GM19395 (cell line): ENCODE measurements around the gene PRR5L.
A peak's percentile ranks its signal among the peaks of the same experiment; 100 is the strongest.

ENCODE experiments used
- ATAC-seq: cut with Tn5 transposase; IDR thresholded peaks from one replicate; pipeline ENCODE4 v1.9.1; 2021; ENCODE audit warnings: mild to moderate bottlenecking, moderate library complexity; ENCODE audit not compliant: unreplicated experiment

The PRR5L gene

DNA sequence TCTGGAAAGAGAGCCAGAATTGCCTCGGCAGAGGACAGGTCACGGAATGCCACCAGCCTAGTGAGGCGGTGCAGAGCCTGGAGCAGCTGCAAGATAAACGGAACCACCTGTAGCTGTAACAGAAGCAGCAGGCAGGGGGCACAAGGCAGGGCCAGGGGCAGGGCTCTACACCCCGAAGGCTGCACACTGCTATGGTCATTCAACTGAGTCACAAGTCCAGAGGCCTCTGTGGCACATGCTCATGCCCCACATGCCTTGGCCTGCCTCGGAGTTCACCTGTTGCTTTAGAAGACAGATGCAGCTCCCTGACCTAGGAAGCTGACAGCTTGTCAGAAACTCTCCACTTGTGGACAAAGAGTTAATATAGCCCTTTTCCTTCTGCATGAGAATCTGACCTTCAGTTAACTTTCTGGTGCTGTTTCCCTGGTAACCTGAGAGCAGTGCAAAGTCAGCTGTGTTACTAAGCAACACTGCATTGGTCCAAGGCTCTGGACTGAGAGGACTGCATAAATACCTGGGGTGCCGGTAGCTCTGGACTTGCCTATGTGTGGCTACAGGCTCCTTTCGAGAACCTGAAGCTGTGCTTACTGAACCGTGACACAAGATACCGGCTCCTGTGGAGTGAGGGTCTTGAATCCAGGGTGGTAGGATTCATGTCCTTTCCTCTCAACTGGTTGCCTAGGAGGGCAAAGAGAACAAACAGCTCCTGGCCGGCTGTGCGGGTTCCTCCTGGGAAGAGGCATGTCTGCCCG, 17.4 kb upstream of the PRR5L start:
- ATAC-seq, result no peak

DNA sequence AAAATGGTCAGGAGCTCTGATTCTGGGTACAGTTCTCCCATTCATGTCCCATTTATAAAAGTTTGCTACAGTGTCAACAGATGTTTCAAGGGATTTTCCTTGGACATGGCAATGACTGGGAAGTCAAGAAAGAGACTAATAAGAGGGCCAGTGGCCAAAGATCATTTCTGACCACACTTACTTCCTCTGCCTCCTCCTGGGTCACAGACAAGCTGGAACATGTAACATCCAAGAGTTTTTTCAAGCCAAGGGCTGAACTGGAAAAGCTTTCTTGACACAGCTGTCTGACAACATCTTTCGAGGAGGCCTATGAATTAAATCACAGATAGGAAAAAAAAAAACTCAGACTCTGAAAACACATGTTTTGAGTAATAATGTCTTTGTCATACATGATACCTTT, 15.6 kb upstream of the PRR5L start:
- no peak for ATAC-seq

DNA sequence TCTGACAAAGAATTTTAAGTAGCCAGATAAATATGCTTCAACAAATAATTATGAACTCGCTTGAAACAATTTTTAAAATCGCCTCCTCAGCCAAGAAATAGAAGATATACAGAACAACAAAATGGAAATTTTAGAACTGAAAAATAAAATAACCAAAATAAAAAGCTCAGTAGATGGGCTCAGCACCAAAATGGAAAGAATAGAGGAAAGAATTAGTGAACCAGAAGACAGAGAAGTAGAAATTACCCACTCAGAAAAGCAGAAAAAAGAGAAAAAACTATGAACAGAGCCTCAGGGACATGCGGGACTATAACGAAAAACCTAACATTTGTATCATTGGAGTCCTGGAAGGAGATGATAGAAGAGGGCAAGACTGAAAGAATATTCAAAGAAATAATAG, 14.2 kb upstream of the PRR5L start:
- no peak for ATAC-seq

DNA sequence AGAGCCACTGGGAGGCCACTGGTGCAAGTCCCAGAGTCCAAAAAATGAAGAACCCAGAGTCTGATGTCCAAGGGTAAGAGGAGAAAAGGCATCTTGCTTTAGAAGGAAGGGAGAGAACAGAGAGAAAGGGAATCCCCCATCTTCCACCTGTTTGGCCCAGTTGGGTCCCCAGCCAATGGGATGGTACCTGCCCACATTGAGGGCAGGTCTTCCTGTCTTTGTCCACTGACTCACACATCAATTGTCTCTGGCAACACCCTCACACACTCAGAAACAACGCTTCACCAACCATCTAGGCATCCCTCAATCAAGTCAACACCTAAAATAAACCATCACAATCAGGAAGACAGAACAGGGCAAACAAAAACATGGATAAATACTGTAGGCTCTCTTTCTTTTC, 13.2 kb upstream of the PRR5L start:
- no peak for ATAC-seq

DNA sequence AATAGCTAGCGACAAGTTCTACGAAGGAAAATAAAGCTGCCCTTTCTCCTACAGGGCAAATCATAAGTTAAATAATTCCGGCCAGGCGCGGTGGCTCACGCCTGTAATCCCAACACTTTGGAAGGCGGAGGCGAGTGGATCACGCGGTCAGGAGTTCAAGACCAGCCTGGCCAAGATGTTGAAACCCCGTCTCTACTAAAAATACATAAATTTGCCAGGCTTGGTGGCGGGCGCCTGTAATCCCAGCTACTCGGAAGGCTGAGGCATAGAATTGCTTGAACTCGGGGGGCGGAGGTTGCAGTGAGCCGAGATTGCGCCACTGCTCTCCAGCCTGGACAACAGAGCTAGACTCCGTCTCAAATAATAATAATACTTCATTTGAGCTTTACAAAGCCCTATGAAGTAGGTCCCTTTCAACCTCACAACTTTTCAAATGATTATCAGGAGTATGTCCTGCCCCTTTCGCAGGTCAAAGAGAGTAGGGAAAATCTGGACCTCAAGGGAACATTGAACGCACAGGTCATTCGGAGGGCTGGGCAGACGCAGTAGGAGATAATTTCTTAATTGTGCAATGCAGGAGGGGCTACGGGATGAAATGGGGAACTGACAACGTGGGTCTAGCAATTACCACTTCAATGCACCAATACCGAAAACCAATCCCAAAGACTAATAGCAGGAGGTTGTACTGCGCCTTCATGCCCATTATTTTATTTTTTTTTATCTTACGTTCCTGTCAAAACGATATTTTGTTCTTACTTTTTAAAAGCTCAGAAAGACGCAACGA, 7.5 kb upstream of the PRR5L start:
- ATAC-seq, result peak; percentile 27

DNA sequence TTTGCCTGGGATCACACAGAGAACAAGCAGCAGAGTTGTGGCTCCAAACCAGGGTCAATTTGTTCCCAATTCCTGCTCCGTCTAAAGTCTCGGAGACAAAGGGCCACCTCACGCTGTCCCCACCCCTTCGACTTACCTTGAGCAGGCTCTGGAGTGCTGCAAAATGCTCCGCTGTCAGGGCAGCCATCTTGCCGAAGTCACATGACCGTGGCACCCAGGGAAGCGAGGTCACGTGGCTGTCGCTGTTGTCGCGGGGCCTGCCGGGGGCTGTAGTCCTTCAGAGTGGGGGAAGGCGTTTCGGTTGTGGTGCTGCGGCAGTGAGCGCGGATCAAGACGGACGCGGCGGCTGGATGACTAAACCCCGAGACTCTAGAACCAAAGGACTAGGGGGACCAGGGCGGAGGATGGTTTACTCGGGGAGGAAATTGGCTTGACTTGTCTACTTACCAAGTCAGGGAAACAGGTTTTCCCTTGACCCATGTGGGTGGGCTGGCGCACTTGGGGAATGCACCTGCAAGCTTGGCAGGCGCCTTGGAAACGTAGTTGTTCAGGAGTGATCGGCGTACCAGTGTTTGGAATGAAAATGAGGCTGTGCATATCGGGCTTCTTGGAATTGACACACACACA, 6.7 kb upstream of the PRR5L start, which contains the start of gene COMMD9:
Gene COMMD9 (minus strand): TSS at position 199 of the 627 bp plus-strand sequence. CDS start 12 bp downstream, at position 187.
- peak; percentile 97 for ATAC-seq

DNA sequence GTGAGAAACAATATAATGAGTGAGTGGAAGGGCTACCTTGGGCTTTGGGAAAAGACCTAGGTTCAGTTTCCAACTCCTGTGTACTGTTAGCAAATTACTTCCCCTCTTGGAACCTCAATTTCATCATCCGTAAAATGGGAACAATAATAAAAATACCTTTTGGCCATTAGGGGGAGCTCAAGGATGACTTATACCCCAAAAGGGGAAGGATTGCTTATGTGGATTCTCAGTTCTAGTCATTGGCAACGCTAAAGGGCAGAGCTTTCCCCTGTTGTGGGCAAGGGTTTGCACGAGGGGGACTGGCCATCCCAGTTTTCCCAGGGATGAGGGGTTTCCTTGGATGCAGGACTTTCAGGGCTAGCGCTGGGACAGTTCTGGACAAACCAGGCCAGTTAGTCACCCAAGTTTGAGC, 3.8 kb upstream of the PRR5L start:
- no peak for ATAC-seq

DNA sequence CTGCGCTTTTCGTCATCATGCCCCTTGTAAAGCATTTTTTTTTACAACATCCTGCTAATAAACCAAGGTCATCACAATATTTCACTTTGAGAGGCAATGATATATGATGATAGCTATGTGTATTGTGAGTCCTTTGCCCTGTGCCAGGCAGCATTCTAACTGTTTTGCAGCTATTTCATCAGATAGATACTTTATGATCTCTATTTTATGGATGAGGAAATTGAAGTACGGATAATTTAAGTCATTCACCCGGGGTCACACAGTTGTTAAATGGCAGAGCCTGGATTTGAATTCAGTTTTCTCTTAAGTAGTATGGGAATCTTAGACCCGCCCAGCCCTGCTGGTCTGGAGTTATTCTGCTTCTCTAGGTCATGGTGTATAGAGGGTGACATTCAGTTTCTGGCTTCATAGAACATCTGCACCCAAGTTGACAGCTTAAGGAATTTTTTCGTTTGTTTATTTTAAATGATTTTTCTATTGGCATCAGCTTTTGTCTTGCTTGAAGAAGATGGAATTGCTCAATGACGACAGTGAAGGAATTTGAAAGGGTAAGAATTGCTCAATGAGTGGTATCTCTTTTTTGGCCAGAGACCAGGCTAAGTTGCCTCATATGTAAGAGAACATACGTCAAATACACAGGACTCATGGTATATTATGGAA, 926 bp downstream of the PRR5L start:
- ATAC-seq, result no peak

DNA sequence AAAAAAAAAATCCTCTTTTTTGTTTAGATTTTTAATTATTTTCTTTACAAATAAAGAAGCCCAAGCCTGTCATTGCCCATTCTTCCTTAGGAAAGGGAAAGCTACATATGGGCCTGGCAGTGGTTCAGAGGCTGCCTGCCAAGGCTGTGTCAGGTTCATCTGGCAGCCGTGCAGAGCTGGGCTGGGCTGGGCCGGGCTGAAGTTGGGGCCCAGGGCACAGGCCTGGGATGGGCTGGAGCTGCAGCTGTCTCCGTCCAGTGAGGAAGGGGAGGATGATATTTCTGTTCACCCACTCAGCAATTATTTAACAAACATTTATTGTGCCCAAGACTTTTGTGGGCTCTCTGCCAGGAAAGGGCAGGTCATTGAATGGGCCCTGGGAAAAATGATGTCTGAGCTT, 4.6 kb downstream of the PRR5L start:
- ATAC-seq, result no peak

DNA sequence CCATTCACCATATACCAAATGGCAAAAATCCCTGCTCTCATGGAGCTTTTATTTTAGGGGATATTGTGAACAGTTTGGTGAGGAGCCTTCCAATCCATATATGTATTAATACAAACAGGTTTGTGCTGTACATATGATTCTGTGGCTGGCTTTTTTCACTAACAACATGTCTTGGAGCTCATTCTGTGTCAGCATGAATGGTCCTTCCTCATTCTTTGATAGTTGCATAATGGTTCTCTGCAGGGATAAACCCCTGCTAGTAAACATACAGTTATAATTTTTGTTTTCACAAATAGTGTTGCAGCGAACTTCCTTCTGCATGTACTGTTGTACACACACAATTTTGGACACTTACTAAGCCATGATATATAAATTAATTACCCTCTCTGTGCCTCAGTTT, 8.3 kb downstream of the PRR5L start:
- no peak for ATAC-seq

DNA sequence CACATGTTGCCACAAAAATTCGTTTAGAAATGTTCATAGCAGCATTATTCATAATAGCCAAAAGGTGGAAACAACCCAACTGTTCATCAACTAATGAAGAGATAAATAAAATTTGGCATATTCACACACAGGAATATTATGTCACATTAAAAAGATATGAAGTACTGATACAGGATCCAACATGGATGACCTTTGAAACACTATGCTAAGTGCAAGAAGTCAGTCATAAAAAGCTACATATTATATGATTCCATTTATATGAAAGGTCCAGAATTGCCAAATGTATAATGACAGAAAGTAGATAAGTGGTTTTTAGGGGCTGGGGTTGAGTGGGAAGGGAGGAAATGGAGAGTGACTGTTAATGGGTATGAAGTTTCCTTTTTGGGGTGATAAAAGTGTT, 9.0 kb downstream of the PRR5L start:
- no peak for ATAC-seq

DNA sequence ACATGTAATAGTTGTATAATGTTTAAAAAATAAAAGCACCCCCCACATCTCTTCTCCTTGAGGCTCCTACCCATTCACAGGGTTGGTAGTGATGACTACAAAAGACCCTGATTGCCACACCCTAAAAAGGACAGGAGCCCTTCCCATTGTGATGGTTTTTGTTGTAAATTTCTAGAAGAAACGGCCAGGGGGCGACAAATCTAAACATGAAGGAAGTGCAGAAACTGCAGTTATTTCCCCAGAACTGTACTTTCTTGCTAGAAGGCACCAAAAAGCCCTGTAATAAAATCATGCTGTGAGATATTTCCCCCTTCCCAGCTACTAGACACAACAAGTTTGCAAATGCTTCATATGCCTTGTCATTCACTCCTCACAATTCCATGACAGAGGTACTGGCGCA, 10.8 kb downstream of the PRR5L start:
- no peak for ATAC-seq

DNA sequence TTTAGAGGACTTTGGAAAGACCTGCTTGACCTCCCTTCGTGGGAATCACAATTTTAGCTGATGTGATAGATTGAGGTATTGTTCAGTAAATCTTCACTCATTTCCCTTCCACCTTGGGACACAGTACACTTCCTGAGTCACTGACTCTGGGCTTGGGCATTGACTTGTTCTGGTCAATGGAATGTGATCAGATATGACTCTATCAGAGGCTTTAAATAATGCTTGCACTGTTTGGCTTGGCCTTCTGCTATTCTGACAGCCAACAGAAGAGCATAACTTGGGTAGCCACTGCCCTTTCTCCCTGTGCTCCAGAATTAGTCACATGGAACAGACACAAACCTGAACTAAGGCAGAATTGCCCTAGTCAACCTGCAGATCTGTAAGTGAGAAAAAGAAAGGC, 12.5 kb downstream of the PRR5L start:
- no peak for ATAC-seq

DNA sequence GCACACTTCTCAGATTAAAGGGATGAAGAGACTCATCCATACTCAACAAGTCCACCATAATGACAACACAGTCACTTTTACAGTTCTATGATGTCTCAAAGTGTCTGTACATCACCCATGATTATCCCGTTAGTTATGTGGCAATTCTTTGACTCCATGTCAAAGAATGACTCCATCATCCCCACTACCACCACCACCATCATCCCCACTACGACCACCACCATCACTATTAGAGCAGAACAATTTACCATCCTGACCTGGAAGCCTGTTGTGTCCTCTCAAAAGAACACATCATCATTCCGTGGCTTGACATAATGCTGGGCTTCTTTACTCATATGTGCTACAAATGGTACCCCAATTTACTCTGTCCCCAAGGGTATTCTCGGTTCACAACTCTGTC, 13.7 kb downstream of the PRR5L start:
- ATAC-seq, result no peak

DNA sequence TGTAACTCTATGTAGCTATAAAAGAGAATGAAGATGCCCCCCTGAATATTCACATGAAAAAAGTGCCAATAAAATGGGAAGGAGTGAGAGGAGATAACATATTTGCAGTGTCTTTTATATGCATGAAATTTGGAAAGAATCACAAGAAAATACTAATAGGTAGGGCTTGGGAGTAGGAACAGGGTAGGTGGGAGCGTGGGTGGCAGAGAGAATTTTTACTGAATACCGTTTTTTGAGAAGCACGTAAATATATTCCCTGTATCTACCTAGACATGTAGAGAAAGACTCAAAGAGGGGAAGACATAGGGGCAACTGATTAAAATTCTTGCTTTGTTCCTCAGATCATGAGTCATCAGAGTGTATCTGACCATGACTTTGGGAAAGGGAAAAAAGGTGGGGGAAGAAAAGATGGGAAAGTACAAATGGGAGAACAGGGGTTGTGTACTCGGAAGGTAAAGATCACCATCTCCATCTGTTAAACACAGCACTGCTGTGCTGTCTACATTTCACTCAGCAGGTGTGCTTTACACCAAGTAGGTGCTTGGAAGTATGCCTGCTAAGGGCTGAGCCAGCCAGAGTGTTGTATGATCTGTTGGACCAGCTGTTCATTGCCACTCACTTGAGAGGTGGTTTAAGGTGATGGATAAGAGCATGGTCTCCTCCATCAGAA, 16.0 kb downstream of the PRR5L start:
- ATAC-seq, result no peak

DNA sequence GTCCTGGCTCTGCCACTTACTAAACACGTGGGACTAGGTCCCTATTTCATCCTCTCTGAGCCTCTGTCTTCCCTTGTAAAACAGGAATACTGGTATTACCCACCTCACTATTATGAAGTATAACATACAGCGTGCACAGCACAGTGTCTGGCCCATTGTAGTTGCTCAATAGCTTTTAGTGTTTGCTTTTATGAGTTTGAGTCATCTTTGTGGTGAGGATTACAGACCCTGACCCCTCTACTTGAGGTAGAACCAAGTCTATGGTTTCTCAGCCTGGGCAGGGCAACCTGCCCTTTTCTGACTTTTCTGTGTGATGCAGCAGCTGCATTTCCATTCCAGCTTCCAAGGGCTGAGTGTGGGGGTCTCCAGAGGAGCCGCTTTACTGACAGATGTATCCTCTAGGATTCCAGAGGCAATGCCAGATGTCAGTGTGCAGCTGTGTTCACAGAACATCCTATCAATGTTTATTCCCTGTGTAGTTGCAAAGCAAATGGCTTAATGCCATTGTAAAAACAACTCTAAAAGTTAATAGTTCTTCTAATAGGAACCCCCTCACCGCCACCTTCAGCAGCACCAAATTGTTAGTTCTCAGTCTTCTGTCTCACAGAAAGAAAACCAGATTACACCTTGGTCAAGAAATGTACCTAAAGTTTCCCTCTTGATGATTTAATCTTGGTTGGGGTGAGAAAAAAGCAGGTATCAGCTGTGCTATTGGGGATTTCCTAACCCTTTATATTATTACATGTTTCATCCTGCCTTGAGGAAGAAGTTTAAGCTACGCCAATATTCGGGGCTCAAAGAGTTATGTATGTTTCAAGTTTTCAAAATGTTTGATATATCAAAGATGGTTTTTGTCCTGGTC, 16.8 kb downstream of the PRR5L start:
- ATAC-seq, result no peak

DNA sequence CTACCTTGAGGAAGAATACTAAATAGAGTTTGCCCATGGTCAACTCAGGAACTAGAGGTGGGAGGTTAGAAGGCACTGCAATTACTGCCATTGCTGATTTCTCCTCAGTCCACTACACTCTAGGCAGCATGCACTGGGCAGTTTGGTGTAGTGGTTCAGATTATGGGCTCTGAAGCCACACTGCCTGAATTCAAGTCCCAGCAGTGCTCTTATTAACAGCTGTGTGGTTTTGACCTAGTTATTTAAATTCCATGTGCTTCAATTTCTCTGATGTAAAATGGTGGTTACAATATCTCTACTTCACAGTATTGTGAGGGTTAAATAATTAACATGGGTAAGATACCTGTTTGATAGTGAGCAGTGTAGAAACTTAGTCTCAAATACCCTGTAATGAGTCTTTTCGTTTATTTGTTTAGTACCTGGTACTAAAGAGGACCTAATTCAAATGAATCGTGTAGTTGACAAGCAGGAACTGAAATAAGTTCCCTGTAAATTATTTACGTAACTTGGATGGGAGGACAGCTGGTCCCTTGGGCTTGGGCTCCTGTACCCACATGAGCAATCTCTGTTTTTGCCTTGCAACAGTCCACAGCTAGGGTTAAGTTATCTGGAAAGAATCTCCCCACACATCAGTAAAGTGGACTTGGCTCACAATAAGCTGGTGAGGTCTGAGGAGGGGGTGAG, 17.8 kb downstream of the PRR5L start:
- ATAC-seq, result peak; percentile 77

DNA sequence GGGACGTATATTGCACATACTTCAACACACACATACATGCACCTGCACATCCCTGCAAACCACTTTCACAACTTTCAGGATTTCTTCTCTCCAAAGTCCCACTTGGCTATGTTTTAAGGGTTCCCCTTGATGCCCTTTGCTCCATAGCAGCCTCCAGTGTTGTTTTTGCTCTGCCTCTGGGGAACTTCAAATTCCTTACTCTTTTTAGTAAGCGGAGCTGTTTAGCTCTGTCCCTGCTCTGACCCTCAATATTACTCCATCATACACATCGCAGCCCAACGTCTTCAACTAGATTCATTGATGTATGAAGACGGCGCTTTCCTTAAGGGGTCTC, 18.3 kb downstream of the PRR5L start:
- ATAC-seq, result no peak

DNA sequence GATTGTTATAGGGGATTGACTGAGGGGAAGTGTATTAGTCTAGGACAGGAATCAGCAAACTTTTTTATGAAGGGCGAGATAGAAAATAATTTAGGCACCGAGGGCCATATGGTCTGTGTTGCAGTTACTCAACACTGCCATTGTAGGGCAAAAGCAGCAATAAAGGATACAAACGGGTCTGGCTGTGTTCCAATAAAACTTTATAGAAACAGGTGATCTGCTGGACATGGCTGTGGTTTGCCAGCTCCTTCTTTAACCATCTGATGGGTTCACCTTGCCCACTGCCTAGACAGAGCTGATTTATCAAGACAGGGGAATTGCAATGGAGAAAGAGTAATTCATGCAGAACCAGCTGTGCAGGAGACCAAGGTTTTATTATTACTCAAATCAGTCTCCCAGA, 20.0 kb downstream of the PRR5L start:
- ATAC-seq, result no peak
